HFFc6 (cell line): ENCODE data around the gene CCDC184. TPM values are rescaled to one million over a fixed set of nuclear protein-coding genes. Genes with fewer than 3 reads are reported as not detected.

Experiments
- DNase-seq: peaks from one replicate; pipeline ENCODE4 v3.0.0-alpha.2; 2018
- H3K27ac Mint-ChIP-seq: 2 replicates; pipeline ENCODE4 v1.8.0; 2020; ENCODE audit warnings: mild to moderate bottlenecking, mixed read lengths
- H3K27me3 Mint-ChIP-seq: 2 replicates; pipeline ENCODE4 v1.8.0; 2021; ENCODE audit warnings: mild to moderate bottlenecking, moderate library complexity, mixed read lengths; ENCODE audit not compliant: insufficient read depth
- H3K36me3 Mint-ChIP-seq: 2 replicates; pipeline ENCODE4 v1.8.0; 2021; ENCODE audit warnings: low read depth, mixed read lengths
- H3K4me1 Mint-ChIP-seq: 2 replicates; pipeline ENCODE4 v1.8.0; 2020; ENCODE audit warnings: low read depth, mixed read lengths
- H3K4me3 Mint-ChIP-seq: 2 replicates; pipeline ENCODE4 v1.8.0; 2020; ENCODE audit warnings: mild to moderate bottlenecking, moderate library complexity, mixed read lengths
- H3K9me3 Mint-ChIP-seq: 2 replicates; pipeline ENCODE4 v1.8.0; 2020; ENCODE audit warnings: mild to moderate bottlenecking, mixed read lengths
- total RNA-seq, 6 experiments: library from RNA; stranded (reverse); fragmentation: NEBNext Ultra II Directional; extraction: Animal tissue kit (Norgen Biotek cat#: 25700); gene quantifications; 2 replicates in 1 of 6; 3 replicates in 5 of 6; pipeline ENCODE4 v1.2.3, GENCODE V29; 2021
- TF ChIP-seq, protein P1 (sequence below): fragments of 200-600 bp; sonication (generic); IDR thresholded peaks from 2 replicates; pipeline ENCODE4 v1.5.0; 2021; ENCODE audit warnings: antibody characterized with exemption, mild to moderate bottlenecking

CCDC184 gene
- total RNA-seq, 6 experiments from 2014 or later: 0.45 to 0.86 (median 0.59) TPM

- no peaks in the 10 kb centered on the region for H3K9me3 Mint-ChIP-seq
- H3K27ac Mint-ChIP-seq: no peak overlapping the region
- peaks cover 10% of the 10 kb centered on the region for H3K27me3 Mint-ChIP-seq
- DNase-seq: no peak
- peaks cover 49% of the 10 kb centered on the region for H3K4me1 Mint-ChIP-seq
- H3K36me3 Mint-ChIP-seq: no peaks in the 10 kb centered on the region
- H3K4me3 Mint-ChIP-seq: no peak overlapping the region
- TF ChIP-seq, protein P1, sequence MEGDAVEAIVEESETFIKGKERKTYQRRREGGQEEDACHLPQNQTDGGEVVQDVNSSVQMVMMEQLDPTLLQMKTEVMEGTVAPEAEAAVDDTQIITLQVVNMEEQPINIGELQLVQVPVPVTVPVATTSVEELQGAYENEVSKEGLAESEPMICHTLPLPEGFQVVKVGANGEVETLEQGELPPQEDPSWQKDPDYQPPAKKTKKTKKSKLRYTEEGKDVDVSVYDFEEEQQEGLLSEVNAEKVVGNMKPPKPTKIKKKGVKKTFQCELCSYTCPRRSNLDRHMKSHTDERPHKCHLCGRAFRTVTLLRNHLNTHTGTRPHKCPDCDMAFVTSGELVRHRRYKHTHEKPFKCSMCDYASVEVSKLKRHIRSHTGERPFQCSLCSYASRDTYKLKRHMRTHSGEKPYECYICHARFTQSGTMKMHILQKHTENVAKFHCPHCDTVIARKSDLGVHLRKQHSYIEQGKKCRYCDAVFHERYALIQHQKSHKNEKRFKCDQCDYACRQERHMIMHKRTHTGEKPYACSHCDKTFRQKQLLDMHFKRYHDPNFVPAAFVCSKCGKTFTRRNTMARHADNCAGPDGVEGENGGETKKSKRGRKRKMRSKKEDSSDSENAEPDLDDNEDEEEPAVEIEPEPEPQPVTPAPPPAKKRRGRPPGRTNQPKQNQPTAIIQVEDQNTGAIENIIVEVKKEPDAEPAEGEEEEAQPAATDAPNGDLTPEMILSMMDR: no peak
Measured at GRCh38 chr12:48193623-48194022, 10.2 kb downstream of the CCDC184 start.

- Mint-ChIP-seq H3K27me3 (peaks cover 8% of the 10 kb centered on the region), H3K36me3 (no peaks in the 10 kb centered on the region), H3K4me1 (peaks cover 49% of the 10 kb centered on the region), H3K4me3 (peak overlapping the region; percentile 41; the same call in 1 of the 2 replicates), H3K9me3 (no peaks in the 10 kb centered on the region), H3K27ac (peak overlapping the region; percentile 65)
- peak; percentile 55 for DNase-seq
- TF ChIP-seq, protein P1: no peak
Measured at GRCh38 chr12:48194799-48195201, 11.4 kb downstream of the CCDC184 start.

- no peaks in the 10 kb centered on the region; the same call in 1 of the 2 replicates for H3K36me3 Mint-ChIP-seq
- TF ChIP-seq, protein P1: peak; percentile 73
- peaks cover 10% of the 10 kb centered on the region for H3K27me3 Mint-ChIP-seq
- peak overlapping the region; percentile 86 for H3K4me3 Mint-ChIP-seq
- peak overlapping the region; percentile 94 for H3K27ac Mint-ChIP-seq
- H3K9me3 Mint-ChIP-seq: no peaks in the 10 kb centered on the region
- DNase-seq: peak; percentile 44
- H3K4me1 Mint-ChIP-seq: peaks cover 53% of the 10 kb centered on the region
Measured at GRCh38 chr12:48197549-48197970, 14.1 kb downstream of the CCDC184 start.

- TF ChIP-seq, protein P1: no peak
- Mint-ChIP-seq H3K4me1 (peaks cover 53% of the 10 kb centered on the region), H3K4me3 (peak overlapping the region; percentile 86), H3K9me3 (no peaks in the 10 kb centered on the region), H3K27ac (peak overlapping the region; percentile 94), H3K27me3 (peaks cover 12% of the 10 kb centered on the region), H3K36me3 (no peaks in the 10 kb centered on the region; the same call in 1 of the 2 replicates)
- DNase-seq: peak; percentile 90
Measured at GRCh38 chr12:48197971-48198671, 14.7 kb downstream of the CCDC184 start.

- TF ChIP-seq, protein P1: no peak
- Mint-ChIP-seq H3K4me1 (peaks cover 50% of the 10 kb centered on the region), H3K9me3 (no peaks in the 10 kb centered on the region), H3K27me3 (peaks cover 12% of the 10 kb centered on the region), H3K4me3 (peak overlapping the region; percentile 86), H3K36me3 (no peaks in the 10 kb centered on the region; the same call in 1 of the 2 replicates), H3K27ac (peak overlapping the region; percentile 94)
- DNase-seq: no peak
Measured at GRCh38 chr12:48198672-48198971, 15.2 kb downstream of the CCDC184 start.
